ENCODE measurements around the gene GNAI3.

Gene GNAI3

DNA sequence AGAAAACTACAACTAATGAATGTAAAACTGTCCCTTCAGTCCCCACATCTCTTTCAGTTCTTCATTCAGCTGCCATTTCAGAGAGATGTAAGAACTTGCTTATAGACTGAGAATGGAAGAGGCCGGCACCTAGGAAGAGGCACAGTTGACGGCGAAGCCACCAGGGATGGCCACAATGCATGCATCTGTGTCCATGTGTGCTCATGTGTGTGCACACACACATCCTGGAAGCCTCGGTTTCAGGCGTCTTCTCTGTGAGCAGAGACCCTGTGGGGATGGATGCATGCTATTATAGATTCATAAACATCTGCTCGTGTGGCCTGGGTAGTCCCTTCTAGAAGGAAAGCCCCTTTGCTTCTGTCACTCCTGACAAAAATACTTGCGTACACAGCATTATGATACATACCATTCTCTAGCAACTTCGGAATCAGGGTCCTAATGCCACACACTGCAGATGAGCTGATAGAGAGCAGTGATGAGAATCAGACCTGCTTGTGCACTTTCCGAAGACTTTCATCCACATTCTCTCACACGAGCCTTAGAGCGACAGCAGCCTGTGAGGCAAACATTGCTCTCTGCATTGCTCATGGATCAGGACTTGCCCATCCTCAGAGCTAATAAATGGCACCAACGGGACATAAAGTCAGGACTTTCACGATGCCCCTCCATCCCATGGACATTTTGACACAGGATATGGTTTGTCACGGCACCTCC is 21.2 kb upstream of the GNAI3 start:
- no peak for DNase-seq

DNA sequence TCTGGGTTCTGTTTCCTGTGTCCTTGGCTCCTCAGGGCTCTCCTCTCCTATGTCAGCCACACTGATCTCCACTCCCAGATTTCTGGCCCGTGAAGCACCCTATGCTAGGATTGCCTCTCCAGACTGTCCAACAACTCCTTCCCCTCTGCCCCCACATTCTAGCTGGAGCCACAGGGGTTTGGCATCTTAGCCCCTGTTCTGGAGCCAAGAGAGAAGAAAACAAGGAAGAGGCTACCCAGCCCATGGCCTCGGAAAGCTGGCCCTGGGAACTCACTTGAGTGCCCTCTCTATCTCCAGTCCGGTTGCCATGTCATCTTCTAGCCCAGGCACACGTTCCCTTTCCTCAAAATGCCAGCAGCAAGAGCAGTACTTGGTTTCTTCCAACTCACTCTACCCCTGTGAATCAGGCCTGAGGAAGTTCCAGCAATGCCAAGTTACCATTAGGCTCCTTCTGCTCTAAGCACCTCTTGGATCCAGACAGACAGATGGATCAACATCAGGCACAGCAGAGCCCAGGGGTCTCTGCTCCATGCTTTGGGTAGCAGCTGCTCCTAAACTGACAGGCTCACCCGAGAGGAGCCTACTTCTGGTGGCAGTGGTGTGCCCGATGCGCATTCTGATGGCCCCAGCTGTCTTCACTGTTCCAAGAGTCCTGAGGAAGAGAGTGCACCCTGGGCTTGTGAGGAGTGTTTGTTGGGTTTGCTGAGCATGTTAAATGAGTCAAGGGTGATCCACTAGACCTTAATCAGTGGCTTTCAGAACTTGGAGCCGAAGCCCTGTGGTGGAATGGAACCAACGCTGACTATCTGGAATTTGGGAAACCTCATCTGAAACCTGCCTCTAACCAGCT is 20.3 kb upstream of the GNAI3 start:
- no peak for DNase-seq

DNA sequence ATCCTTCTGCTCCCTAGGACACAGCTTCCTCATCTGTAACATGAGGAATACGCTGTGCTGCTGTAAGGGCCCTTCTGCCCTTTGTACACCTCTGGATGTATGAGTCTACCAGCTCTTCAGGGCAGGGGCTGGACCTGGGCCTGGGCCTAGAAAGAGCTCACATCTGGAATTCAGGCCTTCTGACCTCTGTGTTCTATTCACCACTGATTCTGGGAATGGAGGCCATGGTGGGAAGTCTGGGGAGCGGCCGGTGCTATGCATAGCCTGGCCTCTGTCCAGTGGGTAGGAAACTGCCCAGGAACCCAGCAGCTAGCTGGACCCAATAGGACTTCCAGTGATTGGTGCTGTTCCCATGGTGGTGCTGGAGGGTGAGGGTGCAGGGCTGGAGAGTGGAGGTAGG is 19.7 kb upstream of the GNAI3 start:
- DNase-seq: no peak

DNA sequence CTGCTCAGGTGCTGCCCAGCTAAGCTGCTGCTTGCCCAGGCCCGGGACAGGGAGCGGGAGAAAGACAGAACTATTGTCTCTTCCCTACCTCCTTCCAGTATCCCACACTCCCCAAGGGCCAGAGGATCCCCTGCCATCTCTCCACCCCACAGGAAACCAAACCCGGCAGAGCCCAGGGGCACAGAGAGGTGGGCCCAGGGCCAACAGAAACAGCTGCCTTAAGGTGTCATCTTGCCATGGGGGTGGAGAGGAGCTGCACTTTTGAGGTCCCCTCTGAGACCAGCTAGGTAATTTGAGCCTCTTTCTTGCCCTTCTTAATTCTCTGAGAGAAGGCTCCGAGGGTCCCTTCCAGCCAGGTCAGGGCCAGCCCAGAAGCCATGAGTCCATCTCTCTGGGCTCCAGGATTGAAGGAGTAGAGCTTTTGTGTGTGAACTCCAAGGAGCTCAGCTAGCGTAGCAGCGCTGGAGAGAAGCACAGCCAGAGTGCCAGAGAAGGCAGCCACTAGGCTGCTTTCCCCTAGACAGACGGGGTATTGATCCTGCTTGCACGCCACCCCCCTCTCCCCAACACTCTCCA is 18.4 kb upstream of the GNAI3 start:
- no peak for DNase-seq

DNA sequence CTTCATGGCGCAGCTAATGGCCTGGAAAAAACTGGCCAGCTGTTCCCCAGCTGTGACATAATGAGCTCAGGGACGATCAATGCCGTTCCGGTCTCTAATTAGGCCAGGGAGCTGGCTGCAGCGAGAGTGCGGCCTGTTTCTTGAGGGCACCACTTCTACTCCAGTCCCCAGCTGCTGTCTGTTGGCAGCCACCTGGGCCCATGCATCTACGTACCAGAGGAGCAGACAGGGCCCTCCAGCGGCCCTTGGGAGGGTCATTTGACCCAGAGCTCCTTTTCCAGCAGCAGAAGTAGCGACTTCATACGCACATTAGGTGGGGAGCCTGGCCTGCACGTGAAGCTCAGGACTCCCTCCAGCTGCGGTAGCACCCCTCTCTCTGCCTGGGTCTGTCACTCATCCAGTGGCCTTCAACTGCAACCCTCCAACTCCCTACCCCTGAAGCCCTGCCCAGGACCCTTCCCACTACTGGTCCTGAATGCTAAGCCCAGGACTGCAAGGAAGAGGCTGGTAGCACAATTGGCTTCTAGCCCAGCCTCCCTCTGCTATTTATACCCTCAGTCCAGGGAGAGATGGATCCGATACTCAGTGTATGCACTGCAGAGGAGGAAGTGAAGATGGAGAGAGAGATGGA is 17.8 kb upstream of the GNAI3 start:
- DNase-seq: no peak

DNA sequence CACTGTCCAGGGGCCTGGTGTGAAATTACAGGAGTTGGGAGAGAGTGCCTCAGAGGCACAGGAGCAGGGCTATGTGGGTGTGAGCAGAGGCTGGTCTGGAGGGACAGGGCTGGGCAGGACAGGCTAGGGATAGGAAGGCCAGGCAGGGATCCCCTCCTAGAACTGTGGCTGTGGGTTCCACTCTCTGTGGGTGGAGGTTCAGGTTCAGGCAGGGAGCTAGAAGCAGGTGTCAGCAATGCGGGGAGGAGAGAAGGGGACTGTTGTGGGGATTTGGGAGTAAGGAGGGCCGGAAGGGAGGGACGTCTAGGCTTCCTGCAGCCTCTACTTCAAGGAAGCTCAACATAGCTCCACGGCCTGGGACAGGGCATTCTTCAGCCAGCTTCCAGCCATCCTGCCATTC is 17.0 kb upstream of the GNAI3 start:
- no peak for DNase-seq

DNA sequence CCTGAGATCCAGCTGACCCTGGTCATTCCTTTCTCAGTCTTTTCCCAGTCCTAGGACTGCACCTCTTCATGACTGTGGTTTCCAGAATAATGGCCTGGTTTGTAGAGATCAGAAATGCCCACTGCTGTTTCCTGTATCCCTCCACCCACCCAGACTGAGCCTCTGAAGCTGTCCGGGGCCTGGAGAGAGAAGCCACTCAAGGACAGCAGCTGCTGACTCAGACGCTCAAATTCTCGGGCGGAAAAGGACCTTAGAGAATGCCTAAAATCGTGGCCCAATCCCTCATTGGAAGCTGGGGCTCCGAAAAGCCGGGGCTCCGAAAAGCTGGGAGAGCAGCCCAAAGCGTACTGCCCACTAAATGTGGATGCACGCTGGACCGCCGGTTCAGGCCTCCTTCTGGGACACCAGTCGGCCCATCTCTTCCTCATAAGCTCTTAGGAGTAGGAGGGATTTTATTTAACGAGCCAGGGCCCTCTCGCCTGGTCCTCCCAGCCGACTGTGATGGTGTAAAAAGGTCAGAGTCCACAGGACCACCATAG is 16.5 kb upstream of the GNAI3 start:
- no peak for DNase-seq

DNA sequence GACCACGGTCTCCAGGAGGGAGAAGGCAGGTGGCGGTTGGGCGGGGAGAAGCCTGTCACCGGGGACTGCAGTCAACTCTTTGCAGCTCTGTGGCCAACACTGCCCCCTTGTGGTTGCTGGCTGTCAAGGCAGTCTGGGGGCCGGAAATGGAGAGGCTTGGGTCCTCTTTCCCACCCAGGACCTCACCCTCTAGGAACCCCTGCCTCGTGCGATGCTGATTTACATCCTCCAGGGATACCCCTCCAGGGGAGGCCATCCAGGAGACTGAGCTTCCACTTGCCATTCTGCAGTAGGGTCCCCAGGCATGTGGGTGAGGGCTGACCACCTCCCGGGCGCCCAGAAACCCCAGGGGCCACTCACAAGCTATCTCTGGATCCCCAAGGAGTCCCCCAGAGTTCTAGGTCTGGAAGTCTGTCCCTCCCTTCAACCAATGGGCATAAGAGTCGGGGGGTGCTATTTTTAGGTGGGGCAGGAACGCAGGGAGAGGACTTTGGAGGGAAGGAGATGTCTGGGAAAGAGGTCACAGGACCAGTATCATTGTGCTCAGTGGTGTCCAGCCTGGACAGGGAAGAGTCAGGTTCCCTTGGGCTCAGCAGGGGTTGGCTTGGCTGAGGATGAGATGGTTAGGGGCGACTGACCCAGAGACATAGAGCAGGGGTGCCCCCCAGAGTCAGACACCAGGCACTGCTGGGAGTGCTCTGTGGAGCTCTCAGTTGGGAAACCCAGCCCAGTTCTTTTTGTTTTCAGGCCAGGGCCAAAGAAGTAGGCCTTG is 15.9 kb upstream of the GNAI3 start:
- peak; percentile 85 for DNase-seq

DNA sequence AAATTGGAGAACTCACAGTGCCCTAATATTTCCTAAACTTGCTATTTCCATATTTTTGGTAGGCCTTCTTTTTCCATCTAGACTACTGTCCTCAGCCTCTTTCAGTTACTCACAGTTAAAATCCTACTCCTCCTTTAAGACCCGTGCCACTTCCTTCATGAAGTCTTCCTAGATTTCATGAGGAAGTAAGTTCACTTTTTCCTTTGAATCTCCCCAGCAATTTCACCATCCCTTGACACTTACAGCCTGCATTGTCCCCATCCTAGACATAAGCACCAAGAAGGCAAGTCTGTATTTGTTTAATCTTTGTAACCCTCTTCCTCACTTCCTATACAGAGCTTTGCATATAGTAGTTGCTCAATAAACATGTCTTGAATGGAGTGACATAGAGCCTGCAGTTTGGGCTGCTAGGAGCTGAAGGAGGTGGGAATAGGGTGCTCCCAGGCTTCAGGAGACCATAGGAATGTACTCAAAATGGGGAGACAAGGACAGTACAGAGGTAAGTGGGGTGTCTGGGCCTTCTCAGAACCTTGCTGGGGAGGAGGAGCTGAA is 14.0 kb upstream of the GNAI3 start:
- DNase-seq: no peak

DNA sequence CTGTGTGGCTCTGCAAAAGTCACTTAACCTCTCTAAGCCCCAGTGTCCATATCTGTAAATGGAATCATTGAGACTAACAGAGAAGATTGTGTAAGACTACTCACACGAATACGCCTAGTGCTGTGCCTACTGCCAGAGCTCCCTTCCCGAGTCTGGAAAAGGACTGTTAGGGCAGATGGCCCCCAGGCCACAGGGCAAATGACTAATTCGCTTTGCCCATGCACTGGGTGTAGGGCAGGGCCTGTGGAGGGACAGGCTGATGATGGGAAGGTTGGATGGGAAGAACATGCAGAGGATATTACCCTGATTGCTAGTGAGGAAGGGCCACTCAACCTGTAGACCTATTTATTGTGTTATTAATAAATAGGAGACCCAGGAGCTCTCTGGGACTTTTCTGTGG is 12.9 kb upstream of the GNAI3 start:
- DNase-seq: no peak

DNA sequence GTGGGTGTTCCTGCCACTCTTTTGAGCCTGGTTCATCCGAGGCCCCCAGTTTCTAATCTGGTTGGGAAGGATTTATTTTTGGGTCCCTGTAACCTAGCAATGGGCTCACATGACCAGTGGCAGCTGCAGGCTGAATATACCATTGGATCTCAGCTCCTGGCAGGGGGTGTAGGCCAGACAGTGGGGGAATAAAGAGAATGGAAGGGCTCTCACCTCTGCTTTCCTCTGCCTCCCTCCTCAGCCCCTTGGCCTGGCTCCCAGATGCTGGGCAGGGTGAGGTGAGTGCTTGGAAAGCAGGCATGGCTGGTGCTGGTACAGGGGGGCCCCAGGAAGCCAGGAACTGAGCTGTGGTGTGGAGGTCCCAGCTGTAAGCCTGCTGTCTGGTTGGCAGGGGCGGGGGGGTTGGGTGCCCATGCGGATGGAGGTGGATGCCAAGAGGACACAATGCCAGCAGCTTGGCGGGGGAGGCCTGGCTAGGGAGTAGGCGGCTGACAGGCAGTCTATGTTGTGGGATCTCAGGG is 12.4 kb upstream of the GNAI3 start:
- DNase-seq: no peak

DNA sequence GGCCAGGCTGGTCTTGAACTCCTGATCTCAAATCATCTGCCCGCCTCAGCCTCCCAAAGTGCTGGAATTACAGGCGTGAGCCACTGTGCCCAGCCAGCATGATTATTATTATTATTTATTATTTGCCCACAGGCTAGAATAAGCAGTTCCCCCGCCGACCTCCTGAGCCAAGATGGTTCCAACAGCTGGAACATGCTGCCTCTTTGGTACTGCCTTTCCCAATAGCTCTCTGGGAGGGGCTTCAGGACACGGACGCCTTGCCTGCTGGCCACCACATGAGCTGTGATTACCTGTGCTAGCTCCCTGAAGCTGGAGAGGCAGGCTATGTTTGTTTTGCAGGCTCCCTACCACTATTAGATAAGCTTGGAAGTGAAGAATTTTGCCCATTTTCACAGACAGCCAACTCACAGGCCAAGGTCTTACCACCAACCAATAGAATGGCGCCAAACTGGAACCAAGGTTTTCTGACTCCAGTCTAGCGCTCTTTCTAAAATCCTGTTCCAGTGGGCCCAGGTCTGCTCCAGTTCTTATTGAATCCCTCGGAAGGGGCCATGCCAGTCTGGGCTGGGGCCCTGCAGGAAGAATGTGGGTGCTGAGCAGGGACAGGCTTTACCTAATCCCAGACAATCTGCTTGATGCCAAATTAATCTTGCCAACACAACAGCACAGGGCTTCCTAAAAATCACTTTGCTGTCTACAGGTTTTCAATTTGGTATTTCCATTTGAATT is 10.8 kb upstream of the GNAI3 start:
- no peak for DNase-seq

DNA sequence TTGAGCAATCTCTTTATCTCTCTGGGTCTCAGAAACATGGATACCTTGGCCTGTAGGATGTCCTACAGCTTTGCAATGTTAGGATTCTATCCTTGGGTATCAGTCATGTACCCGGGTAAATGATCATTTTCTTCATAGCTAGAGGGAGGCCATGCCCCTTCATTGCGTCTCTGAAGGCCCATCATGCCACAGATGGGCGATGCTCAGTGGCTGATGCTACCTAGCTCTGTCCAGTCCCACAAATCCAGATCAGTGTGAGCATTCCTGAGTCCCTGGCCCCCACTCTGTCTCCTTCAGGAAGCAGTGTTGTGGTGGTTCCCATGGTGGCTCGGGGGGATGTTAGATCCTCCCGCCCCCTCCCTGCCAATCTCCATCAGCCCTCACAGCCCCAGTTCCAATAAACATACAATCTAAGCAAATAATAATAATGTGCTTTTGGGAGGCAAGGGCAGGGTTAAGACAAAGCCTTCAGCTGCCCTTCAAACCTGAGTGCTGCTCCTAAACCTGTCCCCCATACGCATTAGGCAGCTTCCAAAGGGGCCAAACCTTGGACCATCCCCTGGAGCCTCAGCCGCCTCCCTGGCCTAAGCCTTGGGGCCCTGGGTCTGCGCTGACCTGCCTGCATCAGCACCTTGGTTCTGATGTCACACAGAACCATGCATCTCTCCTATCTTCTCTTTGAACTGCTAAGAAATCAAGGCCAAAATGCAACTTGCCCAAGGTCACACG is 9.4 kb upstream of the GNAI3 start:
- DNase-seq: no peak

DNA sequence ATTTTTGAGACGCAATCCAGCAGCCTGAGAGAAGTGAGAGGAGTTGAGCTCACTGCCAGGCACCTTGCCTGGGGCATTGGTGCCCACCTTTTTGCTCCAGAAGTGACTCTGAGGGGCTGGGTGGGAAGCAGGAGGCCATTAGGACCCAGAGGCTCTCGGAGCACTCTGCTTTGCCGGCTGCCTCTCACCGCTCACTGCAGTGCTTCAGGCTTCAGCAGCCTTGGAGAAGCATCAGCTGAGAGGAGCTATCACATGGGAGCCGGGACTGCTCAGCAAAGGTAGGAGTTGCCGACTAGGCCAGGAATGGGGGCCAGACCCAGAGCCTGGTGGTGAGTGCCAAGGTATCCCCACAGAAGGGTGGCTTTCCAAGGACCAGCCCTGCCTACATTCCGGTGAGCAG is 8.7 kb upstream of the GNAI3 start, which contains the start of gene GPR61:
Gene GPR61 (plus strand): TSS at position 197 of the 400 bp plus-strand sequence. CDS start 3,151 bp downstream, outside the sequence.
- DNase-seq: no peak

DNA sequence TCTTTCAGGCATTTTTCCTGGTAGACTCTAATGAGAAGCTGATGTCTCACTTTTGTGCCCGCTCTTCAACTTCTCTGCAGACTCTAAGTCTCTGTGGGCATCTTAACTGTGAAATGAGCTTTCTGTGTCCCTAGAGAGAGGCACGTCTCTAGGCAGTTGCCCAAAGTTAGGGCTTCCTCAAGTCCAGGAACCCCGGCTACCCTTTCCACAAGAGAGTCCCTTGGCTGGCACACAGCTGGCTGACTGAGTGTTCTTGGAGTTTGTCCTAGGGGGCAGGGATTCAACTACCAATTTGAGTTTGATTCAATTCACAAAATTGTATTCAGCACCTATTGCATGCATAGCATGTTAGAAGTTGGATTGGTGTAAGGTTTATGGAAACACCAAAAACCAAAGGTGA is 7.3 kb upstream of the GNAI3 start:
- DNase-seq: no peak

DNA sequence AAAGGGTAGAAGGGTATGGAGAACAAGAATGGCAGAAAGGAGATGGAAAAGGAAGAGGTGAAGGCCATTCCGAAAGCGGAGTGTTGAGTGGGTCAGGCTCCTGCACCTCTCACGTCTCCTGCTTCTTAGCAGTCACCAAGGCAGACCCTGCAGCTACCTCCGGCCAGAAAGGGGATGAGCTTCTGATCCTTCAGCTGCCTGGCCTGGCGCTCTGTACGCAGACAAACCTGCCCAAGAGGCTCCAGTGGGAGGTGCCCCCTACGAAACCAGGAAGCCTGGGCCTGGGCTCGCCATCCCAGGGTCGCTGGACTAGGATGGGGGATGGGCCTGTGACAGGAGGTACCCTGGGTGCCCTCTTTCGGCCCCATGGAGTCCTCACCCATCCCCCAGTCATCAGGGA is 5.8 kb upstream of the GNAI3 start:
- DNase-seq: no peak

DNA sequence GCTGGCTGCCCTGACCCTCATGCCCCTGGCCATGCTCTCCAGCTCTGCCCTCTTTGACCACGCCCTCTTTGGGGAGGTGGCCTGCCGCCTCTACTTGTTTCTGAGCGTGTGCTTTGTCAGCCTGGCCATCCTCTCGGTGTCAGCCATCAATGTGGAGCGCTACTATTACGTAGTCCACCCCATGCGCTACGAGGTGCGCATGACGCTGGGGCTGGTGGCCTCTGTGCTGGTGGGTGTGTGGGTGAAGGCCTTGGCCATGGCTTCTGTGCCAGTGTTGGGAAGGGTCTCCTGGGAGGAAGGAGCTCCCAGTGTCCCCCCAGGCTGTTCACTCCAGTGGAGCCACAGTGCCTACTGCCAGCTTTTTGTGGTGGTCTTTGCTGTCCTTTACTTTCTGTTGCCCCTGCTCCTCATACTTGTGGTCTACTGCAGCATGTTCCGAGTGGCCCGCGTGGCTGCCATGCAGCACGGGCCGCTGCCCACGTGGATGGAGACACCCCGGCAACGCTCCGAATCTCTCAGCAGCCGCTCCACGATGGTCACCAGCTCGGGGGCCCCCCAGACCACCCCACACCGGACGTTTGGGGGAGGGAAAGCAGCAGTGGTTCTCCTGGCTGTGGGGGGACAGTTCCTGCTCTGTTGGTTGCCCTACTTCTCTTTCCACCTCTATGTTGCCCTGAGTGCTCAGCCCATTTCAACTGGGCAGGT is 5.0 kb upstream of the GNAI3 start:
- DNase-seq: no peak

DNA sequence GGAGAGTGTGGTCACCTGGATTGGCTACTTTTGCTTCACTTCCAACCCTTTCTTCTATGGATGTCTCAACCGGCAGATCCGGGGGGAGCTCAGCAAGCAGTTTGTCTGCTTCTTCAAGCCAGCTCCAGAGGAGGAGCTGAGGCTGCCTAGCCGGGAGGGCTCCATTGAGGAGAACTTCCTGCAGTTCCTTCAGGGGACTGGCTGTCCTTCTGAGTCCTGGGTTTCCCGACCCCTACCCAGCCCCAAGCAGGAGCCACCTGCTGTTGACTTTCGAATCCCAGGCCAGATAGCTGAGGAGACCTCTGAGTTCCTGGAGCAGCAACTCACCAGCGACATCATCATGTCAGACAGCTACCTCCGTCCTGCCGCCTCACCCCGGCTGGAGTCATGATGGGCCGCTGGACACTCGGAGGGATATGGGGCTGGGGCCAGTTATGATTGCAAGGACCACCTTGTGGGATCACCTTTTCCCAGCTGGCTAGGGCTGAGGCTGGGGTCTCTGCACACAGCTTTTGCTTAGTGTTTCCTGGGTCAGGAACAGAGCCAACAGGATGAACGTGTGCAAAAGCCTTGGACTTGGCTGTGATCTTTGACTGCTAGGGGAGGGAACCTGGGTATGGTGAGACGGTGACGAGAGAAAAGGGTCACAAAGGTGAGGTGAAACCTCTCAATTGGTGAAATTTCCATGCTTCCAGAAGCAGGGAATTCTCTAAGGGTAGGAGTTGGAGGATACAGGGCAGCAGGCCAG is 4.3 kb upstream of the GNAI3 start:
- DNase-seq: no peak
